Ovary (tissue), 9 donors: Measurements from ENCODE around the gene PRICKLE2. TPM values are rescaled to one million over a fixed set of nuclear protein-coding genes. Genes with fewer than 3 reads are reported as not detected.

Source experiments
- DNase-seq, 5 donors: peaks; one replicate each; pipeline ENCODE4 v3.0.0-alpha.2; 2019 to 2020
- H3K27ac ChIP-seq, 2 donors: fragments of 200-600 bp; one replicate each; pipeline versions ENCODE4 v1.5.1 to v1.8.0; 2019 to 2022
- H3K27me3 ChIP-seq: fragments of 200-600 bp; one replicate; pipeline ENCODE4 v1.8.0; 2022
- H3K36me3 ChIP-seq: fragments of 200-600 bp; sonication (generic); one replicate; pipeline ENCODE4 v1.5.1; 2019
- H3K4me1 ChIP-seq: one replicate; pipeline ENCODE4 v1.8.1; 2013; ENCODE audit warnings: mild to moderate bottlenecking, moderate library complexity; ENCODE audit not compliant: insufficient read depth
- H3K4me3 ChIP-seq: fragments of 200-600 bp; sonication (generic); one replicate; pipeline ENCODE4 v1.5.1; 2017
- H3K9me3 ChIP-seq, 2 donors: fragments of 200-600 bp in 1 of 2; sonication (generic) in 1 of 2; one replicate each; pipeline versions ENCODE4 v1.5.1 to v1.8.1; 2013 to 2019; ENCODE audit warnings: mild to moderate bottlenecking in 1 of 2, moderate library complexity in 1 of 2
- CTCF ChIP-seq, 3 donors: fragments of 450-650 bp in 2 of 3; fragments of 200-600 bp in 1 of 3; IDR thresholded peaks; one replicate each; pipeline versions ENCODE4 v1.5.1 to v1.8.0; 2016 to 2022; ENCODE audit warnings: antibody characterized with exemption in 3 of 3, mild to moderate bottlenecking in 1 of 3
- EP300 ChIP-seq: sonication (generic); formaldehyde crosslinking; IDR thresholded peaks from one replicate; pipeline ENCODE4 v1.6.1; 2017; ENCODE audit warnings: antibody characterized with exemption
- POLR2A ChIP-seq: fragments of 450-650 bp; IDR thresholded peaks from one replicate; pipeline ENCODE4 v1.6.1; 2017; ENCODE audit warnings: antibody characterized with exemption, mild to moderate bottlenecking, moderate library complexity
- WGBS, 3 donors: extraction: QIAGEN DNeasy Blood & Tissue Kit in 1 of 3; methylation state at CpG; one replicate each; pipeline versions ENCODE4 v1.1.5 to v1.1.7; 2013 to 2017; 5-methylcytosine and 5-hydroxymethylcytosine counted together
- intact Hi-C, 4 donors: fragments of 100-400 bp; cut with DNase I; formaldehyde crosslinking; loops; one replicate each; pipeline versions ENCODE4 v1.11.0 to v1.15.1; 2022 to 2023
- polyA plus RNA-seq, 2 donors: library from polyadenylated mRNA; stranded (reverse); fragments of 200-250 nt in 1 of 2; fragments of 350-450 nt in 1 of 2; fragmentation: Illumina TruSeq in 1 of 2; extraction: RNeasy Lipid Tissue Mini Kit (QIAGEN cat#74804) in 1 of 2; gene quantifications; one replicate each; pipeline ENCODE4 v1.2.3, GENCODE V29; 2013 to 2014
- total RNA-seq, 7 donors: library from RNA; depleted of rRNA in 2 of 7; stranded (reverse); fragments of >200 nt in 2 of 7; fragmentation: NEBNext Ultra II Directional in 3 of 7; extraction: Animal tissue kit (Norgen Biotek cat#: 25700) in 3 of 7; gene quantifications; one replicate each; pipeline versions ENCODE4 v1.1.0 to v1.2.4, GENCODE V29; 2016 to 2023
- donor health status: DM: no; HTN: no; CAD: no; lungs with moderate emphysema.
- donor health status: DM: no; HTN: no; CAD: no.
- donor health status: Bipolar disorder and iron deficiency.
- donor health status: DM: yes; HTN: yes; CAD: no.
- donor health status: DM: no; HTN: no; CAD: no.
- donor health status: DM: yes; HTN: yes; CAD: no.

Gene PRICKLE2
- total and polyA plus RNA-seq, 9 donors = 6.3 to 34.8 (median 25.4) TPM

- no peaks in the 10 kb centered on the region for H3K36me3 ChIP-seq
- no peaks in the 10 kb centered on the region for H3K27me3 ChIP-seq
- no peaks in the 10 kb centered on the region for H3K4me1 ChIP-seq
- H3K4me3 ChIP-seq = no peak overlapping the region
- H3K27ac ChIP-seq = no peak overlapping the region
- intact Hi-C loops = no loop called here
- no peak for DNase-seq
- 66 to 80% (median 77%) methylated on average over 4 of the region's 4 CpGs for WGBS, 3 donors
- H3K9me3 ChIP-seq = no peaks in the 10 kb centered on the region
- TF ChIP-seq CTCF (IDR thresholded peaks at IDR 0.05) (no peak), POLR2A (no peak), EP300 (no peak)
Measured at GRCh38 chr3:64129106-64129505, 96.2 kb downstream of the PRICKLE2 start.

- TF ChIP-seq EP300 (no peak), POLR2A (no peak), CTCF (IDR thresholded peaks at IDR 0.05) (no peak)
- intact Hi-C loops = no loop called here
- H3K4me3 ChIP-seq = no peak overlapping the region
- H3K36me3 ChIP-seq = no peaks in the 10 kb centered on the region
- H3K27me3 ChIP-seq = no peaks in the 10 kb centered on the region
- peaks cover 8% of the 10 kb centered on the region for H3K4me1 ChIP-seq
- H3K27ac ChIP-seq = no peak overlapping the region
- DNase-seq = no peak
- H3K9me3 ChIP-seq = no peaks in the 10 kb centered on the region
- WGBS, 3 donors = 43 to 67% (median 43%) methylated on average over 2 of the region's 2 CpGs
Measured at GRCh38 chr3:64125561-64125960, 99.7 kb downstream of the PRICKLE2 start.

- no peak for TF ChIP-seq EP300
- no peak for TF ChIP-seq POLR2A
- no peak for TF ChIP-seq CTCF (IDR thresholded peaks at IDR 0.05)
- Histone ChIP-seq H3K27ac (no peak overlapping the region), H3K9me3 (no peaks in the 10 kb centered on the region), H3K4me3 (no peak overlapping the region), H3K4me1 (peaks cover 9% of the 10 kb centered on the region), H3K27me3 (no peaks in the 10 kb centered on the region), H3K36me3 (no peaks in the 10 kb centered on the region)
- DNase-seq = no peak
- intact Hi-C loops = no loop called here
- WGBS, 3 donors = 62 to 70% (median 63%) methylated on average over 2 of the region's 2 CpGs
Measured at GRCh38 chr3:64123931-64124330, 101.3 kb downstream of the PRICKLE2 start.

DNA sequence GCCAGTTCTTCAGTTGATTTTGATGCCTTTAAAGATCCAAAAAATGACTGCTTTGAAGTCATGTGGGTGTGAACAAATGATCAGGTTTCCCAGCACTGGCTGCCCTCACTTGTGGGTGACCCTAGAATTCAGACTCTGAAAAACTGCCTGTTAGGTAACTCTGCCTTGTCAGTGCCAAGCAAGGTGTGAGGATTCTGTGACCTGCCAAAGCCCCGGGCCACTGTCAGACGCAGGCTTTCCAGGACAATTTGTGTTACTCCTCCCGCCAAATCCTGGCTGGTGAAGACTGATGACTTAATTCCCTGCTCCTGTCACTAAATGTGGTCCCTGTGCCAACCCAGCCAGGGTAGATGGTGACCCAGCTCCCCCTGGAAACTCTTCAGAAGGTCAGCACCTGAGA is 102.8 kb downstream of the PRICKLE2 start:
- intact Hi-C loops = no loop called here
- H3K36me3 ChIP-seq = no peaks in the 10 kb centered on the region
- H3K9me3 ChIP-seq = no peaks in the 10 kb centered on the region
- no peak overlapping the region for H3K27ac ChIP-seq
- WGBS, 3 donors = 76 to 91% (median 91%) methylated on average over 3 of the region's 3 CpGs
- peaks cover 9% of the 10 kb centered on the region for H3K4me1 ChIP-seq
- DNase-seq = no peak
- H3K4me3 ChIP-seq = no peak overlapping the region
- no peaks in the 10 kb centered on the region for H3K27me3 ChIP-seq
- TF ChIP-seq EP300 = no peak
- TF ChIP-seq CTCF (IDR thresholded peaks at IDR 0.05) = no peak
